GM21515 (cell line): Measurements from ENCODE around the gene SF3B4.
"Not testable (repeated sequence)": the region's sequence is repeated elsewhere in the genome, so short reads cannot be mapped to it uniquely, and the experiment has no call there.

Source experiments
- ATAC-seq: cut with Tn5 transposase; IDR thresholded peaks from one replicate; pipeline ENCODE4 v1.9.1; 2021; ENCODE audit not compliant: unreplicated experiment

The SF3B4 gene

GRCh38 chr1:149888247-149888998 is 39.2 kb downstream of the SF3B4 start:
- ATAC-seq, result peak; percentile 19

GRCh38 chr1:149887456-149888246 is 40.0 kb downstream of the SF3B4 start:
- ATAC-seq, result peak; percentile 46

DNA sequence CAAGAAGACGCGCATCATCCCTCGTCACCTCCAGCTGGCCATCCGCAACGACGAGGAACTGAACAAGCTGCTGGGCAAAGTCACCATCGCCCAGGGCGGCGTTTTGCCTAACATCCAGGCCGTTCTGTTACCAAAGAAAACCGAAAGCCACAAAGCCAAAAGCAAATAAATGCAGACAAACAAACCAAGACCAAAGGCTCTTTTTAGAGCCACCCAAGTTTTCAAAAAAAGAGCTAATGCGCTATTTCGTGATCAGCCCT is 40.5 kb downstream of the SF3B4 start:
- ATAC-seq, result peak; percentile 1

- ATAC-seq, result peak; percentile 53
Measured at GRCh38 chr1:149886396-149887195, 41.0 kb downstream of the SF3B4 start.

- not testable (repeated sequence) for ATAC-seq
Measured at GRCh38 chr1:149886121-149886395, 41.5 kb downstream of the SF3B4 start.

- ATAC-seq, result no peak
Measured at GRCh38 chr1:149885339-149886120, 42.1 kb downstream of the SF3B4 start.

GRCh38 chr1:149884433-149885338 is 42.9 kb downstream of the SF3B4 start:
- no peak for ATAC-seq

GRCh38 chr1:149883598-149884247 is 43.9 kb downstream of the SF3B4 start:
- ATAC-seq, result no peak

DNA sequence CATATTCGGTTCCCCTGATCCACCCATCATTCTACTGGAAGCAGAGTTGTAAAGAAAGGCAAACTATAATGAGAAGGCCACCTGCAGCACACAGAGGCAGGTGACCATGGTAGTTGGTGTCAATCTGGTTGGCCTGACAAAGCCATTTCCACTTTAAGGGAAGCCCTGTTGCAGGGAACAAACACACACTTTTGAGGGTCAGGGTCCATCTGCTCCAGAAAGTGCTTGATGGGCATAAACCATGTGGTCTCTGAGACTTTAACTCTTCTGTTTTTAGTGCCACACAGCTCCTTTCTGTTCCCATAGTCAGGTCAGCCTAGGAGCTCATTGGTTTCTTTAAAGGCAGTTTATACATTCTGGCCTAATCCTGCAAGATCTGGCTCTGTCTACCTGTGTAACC is 45.7 kb downstream of the SF3B4 start:
- ATAC-seq, result no peak

- no peak for ATAC-seq
Measured at GRCh38 chr1:149879556-149879955, 48.0 kb downstream of the SF3B4 start.

GRCh38 chr1:149877211-149877946 is 50.2 kb downstream of the SF3B4 start:
- no peak for ATAC-seq
